HepG2 (cell line): ENCODE results near the gene HS2ST1. TPM values are rescaled to one million over a fixed set of nuclear protein-coding genes. Genes with fewer than 3 reads are reported as not detected.

Experiments
- ATF2 ChIP-seq: sonication (generic); formaldehyde crosslinking; IDR thresholded peaks from 2 replicates; pipeline ENCODE4 v1.4.0; 2020; ENCODE audit warnings: missing genetic modification reagents
- CBX5 ChIP-seq: sonication (generic); formaldehyde crosslinking; IDR thresholded peaks from 2 replicates; pipeline ENCODE4 v1.4.0; 2020; ENCODE audit warnings: missing genetic modification reagents, borderline replicate concordance
- FOXC1 ChIP-seq: sonication (generic); formaldehyde crosslinking; IDR thresholded peaks from 2 replicates; pipeline ENCODE4 v1.8.0; 2022; ENCODE audit warnings: mild to moderate bottlenecking, missing genetic modification reagents, borderline replicate concordance
- HNF4G ChIP-seq, 2 experiments: sonication (generic) in 1 of 2; formaldehyde crosslinking in 1 of 2; IDR thresholded peaks; 2 replicates each; pipeline versions ENCODE4 v1.4.0 to v1.6.1; 2011 to 2020; ENCODE audit warnings: borderline replicate concordance in 2 of 2, low read depth in 2 of 2, mild to moderate bottlenecking in 2 of 2, low read length in 1 of 2, missing genetic modification reagents in 1 of 2, moderate library complexity in 1 of 2
- KDM1A ChIP-seq: IDR thresholded peaks from 2 replicates; pipeline ENCODE4 v1.6.1; 2016; ENCODE audit warnings: missing compliant biosample characterization
- LCORL ChIP-seq, 2 experiments: fragments of 450-650 bp in 1 of 2; sonication (generic) in 1 of 2; formaldehyde crosslinking in 1 of 2; IDR thresholded peaks; 2 replicates each; pipeline versions ENCODE4 v1.5.0 to v1.6.1; 2017 to 2020; ENCODE audit warnings: antibody characterized with exemption in 1 of 2, missing genetic modification reagents in 1 of 2
- RERE ChIP-seq: IDR thresholded peaks from 2 replicates; pipeline ENCODE4 v1.6.1; 2016; ENCODE audit warnings: low read depth, missing genetic modification reagents, missing compliant biosample characterization
- SPEN ChIP-seq: sonication (generic); formaldehyde crosslinking; IDR thresholded peaks from 2 replicates; pipeline ENCODE4 v1.5.1; 2020; ENCODE audit warnings: low read depth, mild to moderate bottlenecking, missing genetic modification reagents
- ZBTB25 ChIP-seq: IDR thresholded peaks from 2 replicates; pipeline ENCODE4 v1.6.1; 2018; ENCODE audit warnings: missing genetic modification reagents
- ZBTB49 ChIP-seq: sonication (generic); formaldehyde crosslinking; IDR thresholded peaks from 2 replicates; pipeline ENCODE4 v1.4.0; 2020; ENCODE audit warnings: missing genetic modification reagents, borderline replicate concordance
- ZNF543 ChIP-seq: sonication (generic); formaldehyde crosslinking; IDR thresholded peaks from 2 replicates; pipeline ENCODE4 v1.4.0; 2020; ENCODE audit warnings: mild to moderate bottlenecking, missing genetic modification reagents
- ZNF576 ChIP-seq: sonication (generic); formaldehyde crosslinking; IDR thresholded peaks from 2 replicates; pipeline ENCODE4 v1.4.0; 2020; ENCODE audit warnings: mild to moderate bottlenecking, missing genetic modification reagents
- ZSCAN5A ChIP-seq: sonication (generic); formaldehyde crosslinking; IDR thresholded peaks from 2 replicates; pipeline ENCODE4 v1.8.0; 2022; ENCODE audit warnings: mild to moderate bottlenecking, missing genetic modification reagents, borderline replicate concordance
- polyA plus RNA-seq, 8 experiments: library from polyadenylated mRNA; depleted of rRNA in 3 of 8; stranded (reverse) in 7 of 8; unstranded in 1 of 8; fragments of >200 nt; fragmentation: Illumina TruSeq in 4 of 8; extraction: Trizol in 4 of 8; gene quantifications; 2 replicates each; pipeline versions ENCODE4 v1.2.1 to v1.2.3, GENCODE V29; 2011 to 2016; ENCODE audit warnings: low read depth in 4 of 8, missing spikeins in 1 of 8, mixed read lengths in 1 of 8; ENCODE audit not compliant: insufficient read depth in 1 of 8
- total RNA-seq, 5 experiments: library from RNA; depleted of rRNA; stranded (reverse); fragments of >200 nt; fragmentation: Illumina TruSeq; extraction: Trizol; gene quantifications; 2 replicates each; pipeline ENCODE4 v1.2.3, GENCODE V29; 2016; ENCODE audit warnings: low read depth in 1 of 5

The HS2ST1 gene
- total and polyA plus RNA-seq, 2 of the 13 experiments (the other 11 are each of a cell fraction or from before 2014, with no cell fraction given) = 22.1 to 58.7 TPM

GRCh38 chr1:86981482-86982213 lies 67.2 kb downstream of the HS2ST1 start (continued):
- no peak for TF ChIP-seq ZBTB25
- TF ChIP-seq KDM1A (CRISPR knock-in tag) = no peak
- no peak for TF ChIP-seq ZNF576 (CRISPR knock-in tag)
- peak; percentile 22; the same call in 1 of the 2 replicates for TF ChIP-seq ATF2 (CRISPR knock-in tag)
- TF ChIP-seq ZNF543 (CRISPR knock-in tag) = peak; percentile 57; the same call in 1 of the 2 replicates
- TF ChIP-seq ZSCAN5A = no peak
- TF ChIP-seq FOXC1 (CRISPR knock-in tag) = peak; percentile 34; the same call in 1 of the 2 replicates
- no peak for TF ChIP-seq RERE (CRISPR knock-in tag)
- TF ChIP-seq CBX5 (CRISPR knock-in tag) = 0 out of 2 replicates have a peak, but pooled peaks have one; percentile 43
- no peak for TF ChIP-seq SPEN
- TF ChIP-seq HNF4G (IDR thresholded peaks at IDR 0.05; ENCODE audit: borderline replicate concordance, low read depth, low read length) = peak; percentile 75
- TF ChIP-seq HNF4G (CRISPR knock-in tag; IDR thresholded peaks at IDR 0.05; ENCODE audit: borderline replicate concordance, low read depth) = no peak
- TF ChIP-seq ZBTB49 = no peak
- TF ChIP-seq LCORL (IDR thresholded peaks at IDR 0.05) = no peak
- TF ChIP-seq LCORL (CRISPR knock-in tag; IDR thresholded peaks at IDR 0.05) = no peak
